Stomach (tissue), 9 donors: ENCODE data around the gene IFNL1. TPM values are rescaled to one million over a fixed set of nuclear protein-coding genes. Genes with fewer than 3 reads are reported as not detected.

Source experiments
- DNase-seq, 2 donors: peaks; one replicate each; pipeline versions ENCODE4 v3.0.0 to v3.0.0-alpha.2; 2013 to 2019
- H3K27ac ChIP-seq, 5 donors: fragments of 200-600 bp in 4 of 5; sonication (generic) in 4 of 5; one replicate each; pipeline ENCODE4 v1.5.1; 2013 to 2019; ENCODE audit warnings: mild to moderate bottlenecking in 1 of 5, moderate library complexity in 1 of 5
- H3K27me3 ChIP-seq, 3 donors: fragments of 200-600 bp; sonication (generic); one replicate each; pipeline ENCODE4 v1.5.1; 2017 to 2019; ENCODE audit warnings: mixed run types in 1 of 3
- H3K36me3 ChIP-seq, 4 donors: fragments of 200-600 bp; sonication (generic); 1 replicate in 3 of 4; 2 replicates in 1 of 4; pipeline ENCODE4 v1.5.1; 2016 to 2019
- H3K4me1 ChIP-seq, 4 donors: fragments of 200-600 bp; sonication (generic); one replicate each; pipeline ENCODE4 v1.5.1; 2016 to 2019
- H3K4me3 ChIP-seq, 4 donors: fragments of 200-600 bp; sonication (generic) in 3 of 4; one replicate each; pipeline ENCODE4 v1.5.1; 2016 to 2019; ENCODE audit warnings: mild to moderate bottlenecking in 1 of 4
- H3K9me3 ChIP-seq, 4 donors: fragments of 200-600 bp; sonication (generic); one replicate each; pipeline ENCODE4 v1.5.1; 2016 to 2019
- CTCF ChIP-seq, 7 experiments: fragments of 450-650 bp in 4 of 7; fragments of 200-600 bp in 3 of 7; sonication (generic) in 3 of 7; IDR thresholded peaks; one replicate each; pipeline ENCODE4 v1.5.1; 2016 to 2019; ENCODE audit warnings: antibody characterized with exemption in 7 of 7, control low read depth in 2 of 7, mild to moderate bottlenecking in 1 of 7
- EP300 ChIP-seq: sonication (generic); formaldehyde crosslinking; IDR thresholded peaks from one replicate; pipeline ENCODE4 v1.6.1; 2017; ENCODE audit warnings: antibody characterized with exemption
- POLR2A ChIP-seq, 4 donors: fragments of 450-650 bp; IDR thresholded peaks; one replicate each; pipeline ENCODE4 v1.6.1; 2016; ENCODE audit warnings: antibody characterized with exemption in 4 of 4, control low read depth in 2 of 4, mild to moderate bottlenecking in 1 of 4, moderate library complexity in 1 of 4
- POLR2AphosphoS5 ChIP-seq, 3 donors: sonication (generic); formaldehyde crosslinking; IDR thresholded peaks; one replicate each; pipeline ENCODE4 v1.6.1; 2016; ENCODE audit warnings: antibody characterized with exemption in 3 of 3
- WGBS, 5 donors: extraction: QIAGEN DNeasy Blood & Tissue Kit in 3 of 5; methylation state at CpG; one replicate each; pipeline versions ENCODE4 v1.1.5 to v1.1.7; 2013 to 2018; 5-methylcytosine and 5-hydroxymethylcytosine counted together
- intact Hi-C: fragments of 100-400 bp; cut with DNase I; formaldehyde crosslinking; loops from one replicate; pipeline ENCODE4 v1.15.1; 2023; ENCODE audit warnings: low total_unique reads
- polyA plus RNA-seq, 3 donors: library from polyadenylated mRNA; stranded (reverse); fragments of 200-250 nt; gene quantifications; one replicate each; pipeline ENCODE4 v1.2.3, GENCODE V29; 2013
- total RNA-seq, 5 donors: library from RNA; depleted of rRNA; stranded (reverse); fragments of >200 nt; gene quantifications; one replicate each; pipeline versions ENCODE4 v1.1.0 to v1.2.3, GENCODE V29; 2014 to 2016
- donor health status: healthy with polysubstance abuse.
- donor health status: Bipolar disorder and iron deficiency.
- donor health status: healthy.

The IFNL1 gene
- total and polyA plus RNA-seq, 8 donors: not detected

- Histone ChIP-seq H3K9me3 (no peaks in the 10 kb centered on the region), H3K4me3 (no peak overlapping the region), H3K27ac (no peak overlapping the region), H3K27me3 (peaks cover 4 to 51% (median 12%) of the 10 kb centered on the region in 3 donors), H3K4me1 (no peaks in the 10 kb centered on the region), H3K36me3 (no peaks in the 10 kb centered on the region)
- intact Hi-C loops: no loop called here
- no peak for TF ChIP-seq CTCF (IDR thresholded peaks at IDR 0.05)
- TF ChIP-seq EP300: no peak
- TF ChIP-seq POLR2A (IDR thresholded peaks at IDR 0.05): no peak
- TF ChIP-seq POLR2AphosphoS5 (IDR thresholded peaks at IDR 0.05): no peak
- WGBS, 5 donors: 83 to 89% (median 86%) methylated on average over 8 of the region's 8 CpGs
- no peak for DNase-seq
These were observed 42.6 kb upstream of the IFNL1 start for GRCh38 chr19:39253374-39254149.

- Histone ChIP-seq H3K9me3 (no peaks in the 10 kb centered on the region), H3K36me3 (no peaks in the 10 kb centered on the region), H3K27ac (no peak overlapping the region), H3K4me3 (no peak overlapping the region), H3K27me3 (peaks cover 0 to 41% (median 2%) of the 10 kb centered on the region in 3 donors), H3K4me1 (no peaks in the 10 kb centered on the region)
- TF ChIP-seq EP300 (no peak), POLR2A (IDR thresholded peaks at IDR 0.05) (no peak), CTCF (IDR thresholded peaks at IDR 0.05) (no peak), POLR2AphosphoS5 (IDR thresholded peaks at IDR 0.05) (no peak)
- intact Hi-C loops: no loop called here
- WGBS, 5 donors: 81 to 88% (median 85%) methylated on average over 29 of the region's 29 CpGs
- no peak for DNase-seq
These were observed 41.5 kb upstream of the IFNL1 start for GRCh38 chr19:39254531-39255345.

GRCh38 chr19:39257227-39257626, 39.0 kb upstream of the IFNL1 start:
- intact Hi-C loops: no loop called here
- DNase-seq: no peak
- Histone ChIP-seq H3K4me3 (no peak overlapping the region), H3K4me1 (no peaks in the 10 kb centered on the region), H3K36me3 (no peaks in the 10 kb centered on the region), H3K9me3 (no peaks in the 10 kb centered on the region), H3K27ac (no peak overlapping the region), H3K27me3 (peaks cover 0 to 52% (median 3%) of the 10 kb centered on the region in 3 donors)
- 87 to 97% (median 94%) methylated on average over 4 of the region's 4 CpGs for WGBS, 5 donors
- TF ChIP-seq EP300 (no peak), POLR2AphosphoS5 (IDR thresholded peaks at IDR 0.05) (no peak), POLR2A (IDR thresholded peaks at IDR 0.05) (no peak), CTCF (IDR thresholded peaks at IDR 0.05) (no peak)

GRCh38 chr19:39261704-39262103, 34.5 kb upstream of the IFNL1 start:
- intact Hi-C loops: no loop called here
- Histone ChIP-seq H3K27ac (no peak overlapping the region), H3K36me3 (no peaks in the 10 kb centered on the region), H3K4me1 (peaks cover 3 to 18% (median 15%) of the 10 kb centered on the region in 4 donors), H3K9me3 (no peaks in the 10 kb centered on the region), H3K27me3 (peaks cover 7 to 67% (median 39%) of the 10 kb centered on the region in 3 donors), H3K4me3 (no peak overlapping the region)
- WGBS, 5 donors: 54 to 83% (median 76%) methylated on average over 3 of the region's 3 CpGs
- TF ChIP-seq POLR2AphosphoS5 (IDR thresholded peaks at IDR 0.05) (no peak), POLR2A (IDR thresholded peaks at IDR 0.05) (no peak), CTCF (IDR thresholded peaks at IDR 0.05) (no peak), EP300 (no peak)
- DNase-seq: no peak
